Gastrocnemius medialis (tissue), 4 donors: Measurements from ENCODE around the gene UNC45A.
"Not testable (repeated sequence)": the region's sequence is repeated elsewhere in the genome, so short reads cannot be mapped to it uniquely, and the experiment has no call there.

ENCODE experiments used
- CTCF ChIP-seq, 5 experiments: fragments of 450-650 bp in 3 of 5; fragments of 200-600 bp in 2 of 5; sonication (generic) in 2 of 5; IDR thresholded peaks in 4 of 5; conservative IDR thresholded peaks in 1 of 5; 1 replicate in 4 of 5; 2 replicates in 1 of 5; pipeline ENCODE4 v1.5.1; 2016 to 2019; ENCODE audit warnings: antibody characterized with exemption in 5 of 5, mild to moderate bottlenecking in 3 of 5, moderate library complexity in 3 of 5
- POLR2A ChIP-seq, 2 donors: fragments of 450-650 bp; IDR thresholded peaks; one replicate each; pipeline ENCODE4 v1.6.1; 2017; ENCODE audit warnings: antibody characterized with exemption in 2 of 2, mild to moderate bottlenecking in 2 of 2, moderate library complexity in 2 of 2

DNA sequence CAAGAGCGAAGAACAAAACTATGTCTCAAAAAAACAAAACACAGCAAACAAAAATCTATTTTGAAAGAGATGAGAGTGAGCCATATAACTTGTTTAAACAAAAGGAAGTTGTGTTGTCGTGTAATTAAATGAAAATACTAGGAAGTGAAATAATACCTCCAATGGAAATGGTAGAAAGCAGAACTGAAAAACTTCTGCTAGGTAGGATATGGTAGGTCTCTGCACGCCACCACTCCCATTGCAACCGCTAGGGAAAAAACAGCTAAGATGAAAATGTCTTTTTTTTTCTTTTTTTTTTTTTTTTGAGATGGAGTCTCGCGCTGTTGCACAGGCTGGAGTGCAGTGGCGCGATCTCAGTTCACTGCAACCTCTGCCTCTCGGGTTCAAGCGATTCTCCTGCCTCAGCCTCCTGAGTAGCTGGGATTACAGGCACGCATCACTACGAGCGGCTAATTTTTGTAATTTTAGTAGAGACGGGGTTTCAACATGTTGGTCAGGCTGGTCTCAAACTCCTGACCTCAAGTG is 37.9 kb upstream of the UNC45A start:
- TF ChIP-seq POLR2A (IDR thresholded peaks at IDR 0.05); CTCF (IDR thresholded peaks at IDR 0.05 in 4 of 5, conservative IDR thresholded peaks at IDR 0.05 in 1 of 5): not testable (repeated sequence)
